MM.1S (cell line): ENCODE data around the gene UTS2R.

Source experiments
- CTCF ChIP-seq: fragments of 300-600 bp; sonication (generic); IDR thresholded peaks from 2 replicates; pipeline ENCODE4 v1.5.1; 2016; ENCODE audit warnings: antibody characterized with exemption, low read length, mixed read lengths
- EZH2 ChIP-seq: fragments of 300-600 bp; sonication (generic); optimal IDR thresholded peaks from 2 replicates; pipeline ENCODE3; 2017; ENCODE audit warnings: low read depth, mild to moderate bottlenecking, antibody characterized with exemption, low read length, mixed read lengths

DNA sequence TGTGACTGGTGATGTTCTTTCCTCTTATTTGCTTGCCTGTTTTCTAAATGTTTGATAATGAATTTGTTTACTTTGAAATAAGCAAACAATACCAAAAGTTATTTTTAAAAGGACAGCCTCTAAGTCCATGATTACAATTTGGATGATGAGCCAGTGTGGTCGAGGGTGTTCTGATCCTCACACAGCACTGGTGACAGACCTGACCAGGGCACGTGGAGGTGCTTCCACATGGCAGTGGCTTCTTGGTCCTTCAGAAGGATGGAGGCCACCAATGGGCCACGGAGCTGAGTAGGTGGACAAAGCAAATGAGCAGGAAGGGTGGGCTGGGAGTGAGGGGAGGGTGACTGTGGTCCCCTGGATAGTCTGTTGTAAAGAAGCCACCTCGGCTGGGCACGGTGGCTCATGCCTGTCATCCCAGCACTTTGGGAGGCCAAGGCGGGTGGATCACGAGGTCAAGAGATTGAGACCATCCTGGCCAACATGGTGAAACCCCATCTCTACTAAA lies 16.7 kb upstream of the UTS2R start:
- TF ChIP-seq CTCF (no peak), EZH2 (no peak)
